Naive B cell (primary cell): ENCODE data around the gene SNAPC5. TPM values are rescaled to one million over a fixed set of nuclear protein-coding genes. Genes with fewer than 3 reads are reported as not detected.
"Not testable (repeated sequence)": the region's sequence is repeated elsewhere in the genome, so short reads cannot be mapped to it uniquely, and the experiment has no call there.

ENCODE experiments used
- ATAC-seq, 2 donors: fragments of 150-1000 bp; cut with Tn5 transposase; 2 replicates each; pipeline ENCODE4 v1.10.0; 2021; ENCODE audit warnings: low read depth in 2 of 2, mild to moderate bottlenecking in 2 of 2, moderate library complexity in 2 of 2
- DNase-seq: peaks from one replicate; pipeline ENCODE4 v3.0.0; 2022
- H3K27ac Mint-ChIP-seq, 6 donors: one replicate each; pipeline ENCODE4 v1.8.0; 2020 to 2022; ENCODE audit warnings: mild to moderate bottlenecking in 6 of 6, mixed read lengths in 6 of 6, moderate library complexity in 5 of 6, inconsistent platforms in 2 of 6
- H3K27me3 Mint-ChIP-seq, 3 donors: one replicate each; pipeline ENCODE4 v1.8.0; 2021 to 2022; ENCODE audit warnings: mixed read lengths in 3 of 3, mild to moderate bottlenecking in 1 of 3
- H3K36me3 Mint-ChIP-seq, 2 donors: one replicate each; pipeline ENCODE4 v1.8.0; 2020 to 2022; ENCODE audit warnings: mixed read lengths in 2 of 2, inconsistent platforms in 1 of 2, mild to moderate bottlenecking in 1 of 2
- H3K4me1 Mint-ChIP-seq, 3 donors: one replicate each; pipeline ENCODE4 v1.8.0; 2020 to 2022; ENCODE audit warnings: mixed read lengths in 3 of 3, inconsistent platforms in 1 of 3, mild to moderate bottlenecking in 1 of 3, moderate library complexity in 1 of 3
- H3K4me3 Mint-ChIP-seq, 8 donors: one replicate each; pipeline ENCODE4 v1.8.0; 2020 to 2022; ENCODE audit warnings: mild to moderate bottlenecking in 8 of 8, mixed read lengths in 8 of 8, moderate library complexity in 8 of 8, inconsistent platforms in 2 of 8
- H3K9me3 Mint-ChIP-seq, 7 donors: one replicate each; pipeline ENCODE4 v1.8.0; 2020 to 2022; ENCODE audit warnings: mixed read lengths in 7 of 7, mild to moderate bottlenecking in 5 of 7, inconsistent platforms in 2 of 7, moderate library complexity in 1 of 7
- polyA plus RNA-seq, 6 donors: library from polyadenylated mRNA; unstranded; fragments of 300-500 nt; fragmentation: Illumina TruSeq; gene quantifications; one replicate each; pipeline ENCODE4 v1.2.3, GENCODE V29; 2021; ENCODE audit warnings: low read depth in 6 of 6

SNAPC5 gene
- polyA plus RNA-seq, 6 donors from 2014 or later, result 45.0 to 69.6 (median 53.4) TPM

- Mint-ChIP-seq H3K27ac (peak overlapping the region in 1 of 6 donors; percentile 30), H3K36me3 (peaks cover 6 to 14% of the 10 kb centered on the region in 2 donors), H3K4me3 (no peak overlapping the region), H3K4me1 (peaks cover 5 to 11% (median 8%) of the 10 kb centered on the region in 3 donors), H3K9me3 (no peaks in the 10 kb centered on the region), H3K27me3 (no peaks in the 10 kb centered on the region)
- DNase-seq, result no peak
- ATAC-seq, result no peak
These were observed 35.6 kb downstream of the SNAPC5 start for GRCh38 chr15:66461917-66462316.

GRCh38 chr15:66461294-66461693, 36.3 kb downstream of the SNAPC5 start:
- H3K9me3 Mint-ChIP-seq, DNase-seq, ATAC-seq, H3K4me3 Mint-ChIP-seq, H3K27me3 Mint-ChIP-seq: not testable (repeated sequence)
- H3K36me3 Mint-ChIP-seq, result peaks cover 6 to 14% of the 10 kb centered on the region in 2 donors
- H3K4me1 Mint-ChIP-seq, result peaks cover 5 to 13% (median 11%) of the 10 kb centered on the region in 3 donors
- peak overlapping the region in 1 of 6 donors; percentile 12 for H3K27ac Mint-ChIP-seq

GRCh38 chr15:66459818-66460615, 37.5 kb downstream of the SNAPC5 start:
- peak overlapping the region in 1 of 6 donors; percentile 27 for H3K27ac Mint-ChIP-seq
- H3K27me3 Mint-ChIP-seq, result no peaks in the 10 kb centered on the region
- ATAC-seq (no peak), DNase-seq (no peak)
- no peak overlapping the region for H3K4me3 Mint-ChIP-seq
- peaks cover 9 to 14% of the 10 kb centered on the region in 2 donors for H3K36me3 Mint-ChIP-seq
- no peaks in the 10 kb centered on the region for H3K9me3 Mint-ChIP-seq
- H3K4me1 Mint-ChIP-seq, result peaks cover 5 to 11% (median 8%) of the 10 kb centered on the region in 3 donors

DNA sequence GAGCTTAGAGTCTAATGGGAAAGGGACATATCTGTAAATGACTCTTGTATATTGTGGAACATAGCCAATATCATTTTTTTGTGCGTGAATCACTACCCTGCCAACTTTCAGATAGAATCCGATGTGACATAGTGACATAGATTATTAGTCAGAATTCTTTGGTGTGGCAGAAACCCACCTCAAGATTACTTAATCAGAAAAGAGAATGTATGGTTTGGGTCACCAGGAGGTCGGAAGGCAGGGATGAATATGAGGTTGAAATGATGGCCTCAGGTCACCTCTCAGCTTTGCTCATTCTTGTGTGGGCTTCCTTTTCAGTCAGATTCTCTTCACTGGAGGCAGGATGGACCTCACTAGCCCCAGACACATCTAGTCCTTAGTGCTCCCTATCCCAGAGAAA, 41.4 kb downstream of the SNAPC5 start:
- DNase-seq (no peak), ATAC-seq (no peak)
- H3K36me3 Mint-ChIP-seq, result peaks cover 0 to 5% of the 10 kb centered on the region in 2 donors
- H3K4me3 Mint-ChIP-seq, result no peak overlapping the region
- no peaks in the 10 kb centered on the region for H3K27me3 Mint-ChIP-seq
- peak overlapping the region in 1 of 6 donors; percentile 52 for H3K27ac Mint-ChIP-seq
- peaks cover 5 to 8% (median 7%) of the 10 kb centered on the region in 3 donors for H3K4me1 Mint-ChIP-seq
- no peaks in the 10 kb centered on the region for H3K9me3 Mint-ChIP-seq

DNA sequence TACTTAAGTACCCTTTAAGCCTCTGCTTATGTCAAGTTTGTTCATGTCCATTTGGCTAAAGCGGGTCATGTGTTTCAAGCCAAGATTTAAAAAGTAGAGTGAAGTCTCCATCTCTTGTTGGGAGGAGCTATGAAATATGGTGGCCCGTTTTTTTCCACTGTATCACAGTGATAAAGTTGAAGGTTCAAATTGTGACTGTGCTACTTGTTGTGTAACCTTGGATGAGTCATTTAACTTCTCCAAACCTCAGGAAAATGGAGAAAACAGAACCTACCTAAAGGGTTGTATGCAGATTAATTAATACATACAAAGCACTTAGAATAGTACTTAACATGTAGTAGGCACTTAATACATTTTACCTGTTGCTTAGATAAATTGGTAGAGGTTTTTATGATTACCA, 43.4 kb downstream of the SNAPC5 start:
- DNase-seq (no peak), ATAC-seq (no peak)
- Mint-ChIP-seq H3K4me1 (peaks cover 3 to 5% (median 4%) of the 10 kb centered on the region in 3 donors), H3K27me3 (no peaks in the 10 kb centered on the region), H3K36me3 (peaks cover 0 to 5% of the 10 kb centered on the region in 2 donors), H3K27ac (peak overlapping the region in 1 of 6 donors; percentile 38), H3K9me3 (no peaks in the 10 kb centered on the region), H3K4me3 (no peak overlapping the region)

- Mint-ChIP-seq H3K4me1 (peaks cover 0 to 5% (median 2%) of the 10 kb centered on the region in 3 donors), H3K36me3 (peaks cover 5 to 8% of the 10 kb centered on the region in 2 donors), H3K27ac (peak overlapping the region in 2 of 6 donors; percentile 24 to 33), H3K4me3 (no peak overlapping the region), H3K27me3 (no peaks in the 10 kb centered on the region), H3K9me3 (no peaks in the 10 kb centered on the region)
- DNase-seq (no peak), ATAC-seq (no peak)
These were observed 44.5 kb downstream of the SNAPC5 start for GRCh38 chr15:66452971-66453580.

- peaks cover 0 to 6% (median 2%) of the 10 kb centered on the region in 3 donors for H3K4me1 Mint-ChIP-seq
These were observed 45.1 kb downstream of the SNAPC5 start for GRCh38 chr15:66452420-66452819.

More at GRCh38 chr15:66452420-66452819, 45.1 kb downstream of the SNAPC5 start:
- no peak for DNase-seq
- peak overlapping the region in 2 of 6 donors; percentile 55 to 72 for H3K27ac Mint-ChIP-seq
- H3K27me3 Mint-ChIP-seq, result no peaks in the 10 kb centered on the region
- H3K36me3 Mint-ChIP-seq, result peaks cover 8 to 9% of the 10 kb centered on the region in 2 donors
- H3K9me3 Mint-ChIP-seq, result no peaks in the 10 kb centered on the region
- no peak for ATAC-seq
- H3K4me3 Mint-ChIP-seq, result peak overlapping the region in 1 of 8 donors; percentile 11

Other genes starting within 250 kb of the SNAPC5 start
- under 1 TPM in 1 of 6 donors, not detected in 5; 1.00 TPM for gene MEGF11, start 244.0 kb downstream of the SNAPC5 start, polyA plus RNA-seq
- gene DIS3L, start 204.2 kb downstream of the SNAPC5 start, polyA plus RNA-seq, result 10 to 100 TPM; 21.8 to 38.4 (median 23.7) TPM
- 10 to 100 TPM in 4 of 6 donors, 1 to 10 TPM in 2; 6.2 to 14.8 (median 12.4) TPM for gene TIPIN, start 141.1 kb downstream of the SNAPC5 start, polyA plus RNA-seq
- 10 to 100 TPM; 40.0 to 45.8 (median 42.5) TPM for gene MAP2K1, start 110.8 kb downstream of the SNAPC5 start, polyA plus RNA-seq
- gene RPL4, start 7.1 kb upstream of the SNAPC5 start, polyA plus RNA-seq, result 1,000 to 10,000 TPM in 2 of 6 donors, 100 to 1,000 TPM in 4; 642 to 1,068 (median 924) TPM
- 10 to 100 TPM in 3 of 6 donors, 1 to 10 TPM in 3; 3.9 to 15.9 (median 10.1) TPM for gene ZWILCH, start 7.6 kb upstream of the SNAPC5 start, polyA plus RNA-seq
- under 1 TPM in 3 of 6 donors, not detected in 3; 0.09 to 0.31 (median 0.17) TPM for gene LCTL, start 68.2 kb upstream of the SNAPC5 start, polyA plus RNA-seq
- gene SMAD6, start 204.5 kb upstream of the SNAPC5 start, polyA plus RNA-seq, result not detected